Measurements from ENCODE around the gene MFSD1.

DNA sequence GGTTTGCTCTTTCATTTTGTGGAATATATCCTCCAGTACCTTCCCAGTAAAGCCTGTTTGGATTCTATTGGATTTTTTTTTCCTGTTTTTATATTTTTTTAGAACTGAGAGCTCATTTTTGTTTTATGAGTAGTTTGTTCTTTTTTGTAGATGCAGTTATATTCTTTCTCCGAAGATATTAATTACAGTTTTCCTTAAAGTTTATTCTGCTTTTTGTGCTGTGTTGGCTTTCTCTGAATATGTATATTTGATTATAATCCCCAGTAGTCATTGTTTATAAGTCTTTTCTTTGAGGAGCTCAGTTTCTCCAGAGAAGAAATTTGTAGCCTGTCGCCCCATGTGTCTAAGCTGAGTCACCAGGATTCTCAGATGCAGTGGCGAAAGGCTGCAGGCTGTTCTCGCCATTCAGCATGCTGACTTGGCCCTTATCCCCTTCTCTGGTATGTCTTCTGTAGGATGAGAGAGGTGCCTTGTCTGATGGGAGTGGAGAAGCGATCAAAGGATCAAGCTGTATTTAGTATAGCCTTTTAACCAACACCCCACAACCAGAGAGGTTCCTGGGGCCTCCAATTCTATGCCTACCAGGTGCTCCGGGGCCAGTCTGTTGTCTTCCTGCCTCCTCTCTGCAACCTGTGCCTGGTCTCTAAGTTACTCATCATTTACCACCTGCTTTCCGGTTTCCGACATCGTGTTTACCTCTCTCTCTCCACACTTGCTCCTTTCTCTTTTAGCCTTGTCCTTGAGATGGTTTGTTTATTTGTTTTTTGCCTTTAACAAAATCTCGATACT is 31.7 kb upstream of the MFSD1 start:
- TF ChIP-seq CTCF (IDR thresholded peaks at IDR 0.05) (no peak), EZH2phosphoT487 (IDR thresholded peaks at IDR 0.05) (no peak)
